ENCODE measurements around the gene TTC23.

Gene TTC23

DNA sequence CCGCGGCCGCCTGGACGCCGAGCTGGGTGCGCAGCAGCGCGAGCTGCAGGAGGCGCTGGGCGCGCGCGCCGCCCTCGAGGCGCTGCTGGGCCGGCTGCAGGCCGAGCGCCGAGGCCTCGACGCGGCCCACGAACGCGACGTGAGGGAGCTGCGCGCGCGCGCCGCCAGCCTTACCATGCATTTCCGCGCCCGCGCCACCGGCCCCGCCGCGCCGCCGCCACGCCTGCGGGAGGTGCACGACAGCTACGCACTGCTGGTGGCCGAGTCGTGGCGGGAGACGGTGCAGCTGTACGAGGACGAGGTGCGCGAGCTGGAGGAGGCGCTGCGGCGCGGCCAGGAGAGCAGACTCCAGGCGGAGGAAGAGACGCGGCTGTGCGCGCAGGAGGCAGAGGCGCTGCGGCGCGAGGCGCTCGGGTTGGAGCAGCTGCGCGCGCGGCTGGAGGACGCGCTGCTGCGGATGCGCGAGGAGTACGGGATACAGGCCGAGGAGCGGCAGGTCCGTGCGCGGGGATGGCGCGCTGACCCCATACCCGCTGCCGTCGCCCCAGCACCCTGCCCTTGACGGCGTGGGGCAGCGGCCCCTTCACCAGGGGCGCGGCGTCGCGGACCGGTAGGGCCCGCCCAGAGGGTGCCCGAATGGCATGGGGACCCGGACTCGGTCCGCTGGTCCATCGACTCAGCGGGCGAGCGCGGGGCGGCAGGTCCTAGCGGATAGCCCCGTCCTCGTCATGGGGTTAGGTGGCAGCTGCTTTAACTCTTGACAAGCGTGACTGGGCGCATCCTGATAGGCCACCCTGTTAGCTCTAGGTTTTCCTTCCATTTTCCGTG, 143.7 kb downstream of the TTC23 start:
- no peaks in the 10 kb centered on the region for H3K36me3 ChIP-seq (ENCODE audit: control insufficient read depth in 1 of 2, insufficient read depth in 2 of 2, low read depth in 1 of 2, low read length in 2 of 2)
- no peak overlapping the region for H2BK5ac ChIP-seq (ENCODE audit: low read depth, low read length, poor library complexity, severe bottlenecking)
- DNase-seq: peak; percentile 74
- peak overlapping the region in 1 of 2 experiments; percentile 73 for H3K4ac ChIP-seq (ENCODE audit: low read depth in 1 of 2, low read length in 2 of 2)
- H2BK120ac ChIP-seq (ENCODE audit: low read depth, low read length): no peak overlapping the region
- H2BK12ac ChIP-seq (ENCODE audit: low read length in 2 of 2): peak overlapping the region; percentile 38 to 90
- peak overlapping the region in 1 of 2 experiments; percentile 68 for H3K14ac ChIP-seq (ENCODE audit: low read length in 2 of 2)
- H3K9ac ChIP-seq (ENCODE audit: low read length): peak overlapping the region; percentile 26
- peak overlapping the region; percentile 64 for H4K91ac ChIP-seq (ENCODE audit: low read length)
- no peak overlapping the region for H2BK15ac ChIP-seq (ENCODE audit: low read depth, poor library complexity, severe bottlenecking)
- H2AFZ ChIP-seq (ENCODE audit: low read depth, low read length): peak overlapping the region; percentile 91
- H2AK5ac ChIP-seq (ENCODE audit: low read length, severe bottlenecking): no peak overlapping the region
- peaks cover 0 to 24% of the 10 kb centered on the region in 2 experiments for H3K27me3 ChIP-seq (ENCODE audit: control insufficient read depth in 1 of 2, insufficient read depth in 1 of 2, low read length in 2 of 2)
- H3K4me1 ChIP-seq (ENCODE audit: control insufficient read depth, insufficient read depth, low read depth, low read length): peaks cover 27% of the 10 kb centered on the region
- H3K27ac ChIP-seq (ENCODE audit: low read length, poor library complexity, severe bottlenecking): no peak overlapping the region
- peak overlapping the region; percentile 31 for H4K8ac ChIP-seq (ENCODE audit: low read length)
- peak overlapping the region; percentile 97 for H3K4me2 ChIP-seq (ENCODE audit: low read length, poor library complexity, severe bottlenecking)
- H3K79me1 ChIP-seq (replicated peaks; ENCODE audit: low read length, poor library complexity, severe bottlenecking): peaks cover 4% of the 10 kb centered on the region
- no peaks in the 10 kb centered on the region for H3K9me3 ChIP-seq (ENCODE audit: control insufficient read depth, low read length)
- H3K23ac ChIP-seq (ENCODE audit: low read length in 2 of 2): peak overlapping the region in 1 of 2 experiments; percentile 88
- WGBS: 4% methylated on average over 94 of the region's 116 CpGs
- H3K18ac ChIP-seq (ENCODE audit: low read depth in 1 of 2, low read length in 2 of 2): peak overlapping the region; percentile 76 to 94
- H3K4me3 ChIP-seq (ENCODE audit: insufficient read depth in 1 of 2, low read depth in 1 of 2, low read length in 2 of 2): peak overlapping the region; percentile 62 to 78

- Histone ChIP-seq H3K4me1 (ENCODE audit: control insufficient read depth, insufficient read depth, low read depth, low read length) (peaks cover 30% of the 10 kb centered on the region), H2AK5ac (ENCODE audit: low read length, severe bottlenecking) (no peak within 1 kb of the TSS), H2BK15ac (ENCODE audit: low read depth, poor library complexity, severe bottlenecking) (no peak within 1 kb of the TSS), H3K4ac (ENCODE audit: low read depth in 1 of 2, low read length in 2 of 2) (peak within 1 kb of the TSS in 1 of 2 experiments; percentile 73), H3K9me3 (ENCODE audit: control insufficient read depth, low read length) (no peaks in the 10 kb centered on the region), H2BK12ac (ENCODE audit: low read length in 2 of 2) (peak within 1 kb of the TSS; percentile 38 to 90), H3K14ac (ENCODE audit: low read length in 2 of 2) (peak within 1 kb of the TSS in 1 of 2 experiments; percentile 68), H3K27ac (ENCODE audit: low read length, poor library complexity, severe bottlenecking) (no peak within 1 kb of the TSS), H4K8ac (ENCODE audit: low read length) (peak within 1 kb of the TSS; percentile 88), H3K9ac (ENCODE audit: low read length) (peak within 1 kb of the TSS; percentile 26), H3K27me3 (ENCODE audit: control insufficient read depth in 1 of 2, insufficient read depth in 1 of 2, low read length in 2 of 2) (peaks cover 0 to 28% of the 10 kb centered on the region in 2 experiments), H3K36me3 (ENCODE audit: control insufficient read depth in 1 of 2, insufficient read depth in 2 of 2, low read depth in 1 of 2, low read length in 2 of 2) (no peaks in the 10 kb centered on the region), H2AFZ (ENCODE audit: low read depth, low read length) (peak within 1 kb of the TSS; percentile 91), H4K91ac (ENCODE audit: low read length) (peak within 1 kb of the TSS; percentile 64), H3K4me3 (ENCODE audit: insufficient read depth in 1 of 2, low read depth in 1 of 2, low read length in 2 of 2) (peak within 1 kb of the TSS; percentile 62 to 78), H2BK120ac (ENCODE audit: low read depth, low read length) (no peak within 1 kb of the TSS), H3K79me1 (replicated peaks; ENCODE audit: low read length, poor library complexity, severe bottlenecking) (peaks cover 4% of the 10 kb centered on the region), H2BK5ac (ENCODE audit: low read depth, low read length, poor library complexity, severe bottlenecking) (no peak within 1 kb of the TSS), H3K23ac (ENCODE audit: low read length in 2 of 2) (peak within 1 kb of the TSS in 1 of 2 experiments; percentile 88), H3K4me2 (ENCODE audit: low read length, poor library complexity, severe bottlenecking) (peak within 1 kb of the TSS; percentile 97), H3K18ac (ENCODE audit: low read depth in 1 of 2, low read length in 2 of 2) (peak within 1 kb of the TSS; percentile 76 to 94)
- peak; percentile 79 for DNase-seq
- 3% methylated on average over 78 of the region's 91 CpGs for WGBS
These were observed 144.4 kb downstream of the TTC23 start, which contains the start of gene SYNM for GRCh38 chr15:99104788-99105513. TSS of gene SYNM (plus strand) at chr15:99105080. CDS start at chr15:99105200, 120 bp downstream.

- Histone ChIP-seq H2AFZ (ENCODE audit: low read depth, low read length) (no peak overlapping the region), H2BK5ac (ENCODE audit: low read depth, low read length, poor library complexity, severe bottlenecking) (no peak overlapping the region), H3K4me3 (ENCODE audit: insufficient read depth in 1 of 2, low read depth in 1 of 2, low read length in 2 of 2) (no peak overlapping the region), H3K23ac (ENCODE audit: low read length in 2 of 2) (no peak overlapping the region), H2BK120ac (ENCODE audit: low read depth, low read length) (no peak overlapping the region), H2BK12ac (ENCODE audit: low read length in 2 of 2) (no peak overlapping the region), H2BK15ac (ENCODE audit: low read depth, poor library complexity, severe bottlenecking) (no peak overlapping the region), H4K8ac (ENCODE audit: low read length) (no peak overlapping the region), H3K27ac (ENCODE audit: low read length, poor library complexity, severe bottlenecking) (no peak overlapping the region), H2AK5ac (ENCODE audit: low read length, severe bottlenecking) (no peak overlapping the region), H3K9ac (ENCODE audit: low read length) (no peak overlapping the region), H3K4me2 (ENCODE audit: low read length, poor library complexity, severe bottlenecking) (no peak overlapping the region), H3K4me1 (ENCODE audit: control insufficient read depth, insufficient read depth, low read depth, low read length) (peaks cover 28% of the 10 kb centered on the region), H3K18ac (ENCODE audit: low read depth in 1 of 2, low read length in 2 of 2) (no peak overlapping the region), H3K79me1 (replicated peaks; ENCODE audit: low read length, poor library complexity, severe bottlenecking) (peaks cover 4% of the 10 kb centered on the region), H3K27me3 (ENCODE audit: control insufficient read depth in 1 of 2, insufficient read depth in 1 of 2, low read length in 2 of 2) (peaks cover 13 to 44% of the 10 kb centered on the region in 2 experiments), H3K4ac (ENCODE audit: low read depth in 1 of 2, low read length in 2 of 2) (no peak overlapping the region), H3K36me3 (ENCODE audit: control insufficient read depth in 1 of 2, insufficient read depth in 2 of 2, low read depth in 1 of 2, low read length in 2 of 2) (no peaks in the 10 kb centered on the region), H4K91ac (ENCODE audit: low read length) (no peak overlapping the region), H3K9me3 (ENCODE audit: control insufficient read depth, low read length) (no peaks in the 10 kb centered on the region), H3K14ac (ENCODE audit: low read length in 2 of 2) (no peak overlapping the region)
- WGBS: 94% methylated on average over 2 of the region's 2 CpGs
- no peak for DNase-seq
These were observed 146.1 kb downstream of the TTC23 start for GRCh38 chr15:99103279-99103678.
